H1 (cell line): ENCODE data around the gene AGPAT3. TPM values are rescaled to one million over a fixed set of nuclear protein-coding genes. Genes with fewer than 3 reads are reported as not detected.

ENCODE experiments used
- CTCF ChIA-PET: fragments of 300-600 bp; sonication (Branson Sonifier 250); formaldehyde crosslinking; loops from one replicate; lab custom pipeline; 2021; ENCODE audit not compliant: partially characterized antibody; lab: Charles Lee
- POLR2A ChIA-PET: fragments of 300-600 bp; sonication (Branson Sonifier 250); formaldehyde crosslinking; loops from one replicate; lab custom pipeline; 2021; ENCODE audit warnings: inconsistent platforms; ENCODE audit not compliant: partially characterized antibody; lab: Charles Lee
- DNase-seq, 2 experiments: peaks; one replicate each; pipeline versions ENCODE4 v3.0.0 to v3.0.0-alpha.2; 2010 to 2022; ENCODE audit warnings: low spot score in 2 of 2, low read depth in 1 of 2, mixed read lengths in 1 of 2
- FAIRE-seq: peaks from 2 replicates; lab custom pipeline; 2011; peaks lifted over from hg19 to GRCh38; lab: Jason Lieb, UNC
- H2AFZ ChIP-seq: 2 replicates; pipeline ENCODE4 v1.8.1; 2012; ENCODE audit warnings: low read length, inconsistent platforms
- H2AK5ac ChIP-seq: 2 replicates; pipeline ENCODE4 v1.6.1; 2013; ENCODE audit warnings: low read depth, low read length
- H2BK120ac ChIP-seq: replicated peaks from 2 replicates; pipeline ENCODE3; 2013; ENCODE audit warnings: low read depth, low read length, inconsistent platforms
- H2BK12ac ChIP-seq: 2 replicates; pipeline ENCODE4 v1.6.1; 2013; ENCODE audit warnings: low read depth, low read length
- H2BK15ac ChIP-seq: 2 replicates; pipeline ENCODE4 v1.6.1; 2013; ENCODE audit warnings: low read length
- H2BK20ac ChIP-seq: 2 replicates; pipeline ENCODE4 v1.6.1; 2013; ENCODE audit warnings: low read length
- H2BK5ac ChIP-seq: 2 replicates; pipeline ENCODE4 v1.6.1; 2013; ENCODE audit warnings: low read depth, low read length
- H3K14ac ChIP-seq: 2 replicates; pipeline ENCODE4 v1.6.1; 2013; ENCODE audit warnings: inconsistent platforms; ENCODE audit not compliant: insufficient read length
- H3K18ac ChIP-seq: 2 replicates; pipeline ENCODE4 v1.6.1; 2013; ENCODE audit warnings: low read length; ENCODE audit errors: extremely low read depth
- H3K23ac ChIP-seq: 2 replicates; pipeline ENCODE4 v1.6.1; 2013; ENCODE audit warnings: inconsistent platforms; ENCODE audit not compliant: insufficient read length
- H3K23me2 ChIP-seq: 2 replicates; pipeline ENCODE4 v1.6.1; 2013; ENCODE audit warnings: low read depth, low read length
- H3K27ac ChIP-seq: 2 replicates; pipeline ENCODE4 v1.6.1; 2011; ENCODE audit warnings: low read depth, low read length, inconsistent platforms
- H3K27me3 ChIP-seq, 4 experiments: replicated peaks in 1 of 4; 1 replicate in 1 of 4; 2 replicates in 3 of 4; pipeline versions ENCODE4 v1.6.1 to v1.8.1; 2011 to 2013; ENCODE audit warnings: low read length in 3 of 4, mild to moderate bottlenecking in 3 of 4, inconsistent platforms in 2 of 4, mixed read lengths in 2 of 4, moderate library complexity in 1 of 4; ENCODE audit not compliant: control insufficient read depth in 3 of 4, insufficient read depth in 3 of 4; ENCODE audit errors: extremely low read depth in 1 of 4
- H3K36me3 ChIP-seq, 4 experiments: 2 replicates each; pipeline versions ENCODE4 v1.6.1 to v1.8.1; 2011 to 2013; ENCODE audit warnings: mild to moderate bottlenecking in 4 of 4, low read length in 3 of 4, moderate library complexity in 2 of 4, control low read depth in 1 of 4, inconsistent platforms in 1 of 4; ENCODE audit not compliant: insufficient read depth in 4 of 4, control insufficient read depth in 2 of 4
- H3K4ac ChIP-seq: replicated peaks from 2 replicates; pipeline ENCODE3; 2013; ENCODE audit warnings: low read length, low read depth, mixed read lengths, inconsistent platforms; ENCODE audit not compliant: insufficient read length
- H3K4me1 ChIP-seq, 4 experiments: replicated peaks in 1 of 4; 1 replicate in 1 of 4; 2 replicates in 3 of 4; pipeline versions ENCODE4 v1.6.1 to v1.8.1; 2011 to 2013; ENCODE audit warnings: low read length in 3 of 4, inconsistent platforms in 2 of 4, mixed read lengths in 1 of 4; ENCODE audit not compliant: insufficient read depth in 4 of 4, control insufficient read depth in 3 of 4
- H3K4me2 ChIP-seq, 2 experiments: 2 replicates each; pipeline versions ENCODE4 v1.6.1 to v1.8.1; 2011 to 2013; ENCODE audit warnings: low read depth in 2 of 2, low read length in 2 of 2, control low read depth in 1 of 2, inconsistent platforms in 1 of 2, mild to moderate bottlenecking in 1 of 2; ENCODE audit not compliant: insufficient read depth in 1 of 2
- H3K4me3 ChIP-seq, 4 experiments: fragments of 200-600, 300-600 bp in 1 of 4; sonication (generic), shearing (Covaris generic), sonication (Bioruptor Twin) in 1 of 4; 2 replicates each; pipeline versions ENCODE4 v1.5.1 to v1.8.1; 2011 to 2016; ENCODE audit warnings: low read length in 4 of 4, low read depth in 3 of 4, control low read depth in 2 of 4, inconsistent platforms in 2 of 4, mild to moderate bottlenecking in 2 of 4, mixed read lengths in 1 of 4, moderate library complexity in 1 of 4; ENCODE audit not compliant: insufficient read depth in 2 of 4; ENCODE audit errors: extremely low read depth in 1 of 4
- H3K56ac ChIP-seq: replicated peaks from 2 replicates; pipeline ENCODE3; 2013; ENCODE audit warnings: low read depth, mild to moderate bottlenecking, mixed read lengths, low read length, inconsistent platforms; ENCODE audit not compliant: insufficient read length
- H3K79me1 ChIP-seq: 2 replicates; pipeline ENCODE4 v1.6.1; 2013; ENCODE audit warnings: low read depth, low read length, control low read depth
- H3K79me2 ChIP-seq, 2 experiments: 2 replicates each; pipeline versions ENCODE4 v1.6.1 to v1.8.1; 2012 to 2013; ENCODE audit warnings: low read length in 2 of 2, mild to moderate bottlenecking in 2 of 2, inconsistent platforms in 1 of 2; ENCODE audit not compliant: insufficient read depth in 2 of 2, control insufficient read depth in 1 of 2
- H3K9ac ChIP-seq, 4 experiments: replicated peaks in 1 of 4; 1 replicate in 1 of 4; 2 replicates in 3 of 4; pipeline versions ENCODE4 v1.6.1 to v1.8.1; 2011 to 2013; ENCODE audit warnings: low read depth in 3 of 4, low read length in 3 of 4, control low read depth in 2 of 4, mild to moderate bottlenecking in 2 of 4, moderate library complexity in 2 of 4, inconsistent platforms in 1 of 4; ENCODE audit errors: extremely low read depth in 1 of 4
- H3K9me3 ChIP-seq, 2 experiments: 2 replicates each; pipeline versions ENCODE4 v1.6.1 to v1.8.1; 2012 to 2013; ENCODE audit warnings: mild to moderate bottlenecking in 2 of 2, moderate library complexity in 2 of 2, control low read depth in 1 of 2, inconsistent platforms in 1 of 2, low read depth in 1 of 2, low read length in 1 of 2, mixed read lengths in 1 of 2; ENCODE audit not compliant: insufficient read depth in 2 of 2
- H4K20me1 ChIP-seq, 2 experiments: replicated peaks in 1 of 2; 2 replicates each; pipeline versions ENCODE3 to v1.8.1; 2011 to 2013; ENCODE audit warnings: inconsistent platforms in 2 of 2, low read length in 2 of 2, mild to moderate bottlenecking in 1 of 2; ENCODE audit not compliant: insufficient read depth in 2 of 2, control insufficient read depth in 1 of 2
- H4K5ac ChIP-seq: 2 replicates; pipeline ENCODE4 v1.6.1; 2013; ENCODE audit warnings: low read length, low read depth, mixed read lengths, inconsistent platforms; ENCODE audit not compliant: insufficient read length
- H4K8ac ChIP-seq: 2 replicates; pipeline ENCODE4 v1.8.0; 2013; ENCODE audit warnings: mild to moderate bottlenecking, moderate library complexity, low read length, inconsistent platforms; ENCODE audit not compliant: insufficient read depth; ENCODE audit errors: extremely low read depth
- H4K91ac ChIP-seq: replicated peaks from 2 replicates; pipeline ENCODE3; 2013; ENCODE audit warnings: low read length, mixed read lengths, inconsistent platforms; ENCODE audit not compliant: insufficient read length
- BRCA1 ChIP-seq: IDR thresholded peaks from 2 replicates; pipeline ENCODE4 v1.6.1; 2012; ENCODE audit warnings: low read depth, low read length, improper control_type of control experiment
- CREB1 ChIP-seq: IDR thresholded peaks from 2 replicates; pipeline ENCODE4 v1.6.1; 2012; ENCODE audit warnings: inconsistent platforms
- CTCF ChIP-seq, 3 experiments: IDR thresholded peaks; 1 replicate in 2 of 3; 2 replicates in 1 of 3; pipeline versions ENCODE4 v1.5.1 to v1.6.1; 2011; ENCODE audit warnings: low read length in 3 of 3, mild to moderate bottlenecking in 3 of 3, inconsistent platforms in 2 of 3, low read depth in 1 of 3, moderate library complexity in 1 of 3; ENCODE audit not compliant: insufficient read depth in 1 of 3; ENCODE audit errors: control extremely low read depth in 1 of 3
- GABPA ChIP-seq: IDR thresholded peaks from 2 replicates; pipeline ENCODE4 v1.6.1; 2011; ENCODE audit warnings: mild to moderate bottlenecking, low read length, moderate library complexity, borderline replicate concordance; ENCODE audit not compliant: insufficient read depth
- KDM1A ChIP-seq: fragments of 200-600, 300-600 bp; sonication (generic); IDR thresholded peaks from 2 replicates; pipeline ENCODE4 v1.7.1; 2016; ENCODE audit warnings: mild to moderate bottlenecking, low read length, borderline replicate concordance
- POU5F1 ChIP-seq: IDR thresholded peaks from 2 replicates; pipeline ENCODE4 v1.6.1; 2011; ENCODE audit warnings: low read depth, mild to moderate bottlenecking, low read length, moderate library complexity
- RNF2 ChIP-seq: fragments of 200-900, 300-1000 bp; sonication (generic); IDR thresholded peaks from 2 replicates; pipeline ENCODE4 v1.7.1; 2016; ENCODE audit warnings: borderline replicate concordance, low read depth, mild to moderate bottlenecking, antibody characterized with exemption, low read length; ENCODE audit not compliant: poor library complexity, severe bottlenecking; ENCODE audit errors: missing control alignments
- SP1 ChIP-seq: IDR thresholded peaks from 2 replicates; pipeline ENCODE4 v1.6.1; 2011; ENCODE audit warnings: low read depth, low read length
- SRF ChIP-seq: IDR thresholded peaks from 2 replicates; pipeline ENCODE4 v1.6.1; 2011; ENCODE audit warnings: mild to moderate bottlenecking, low read depth, low read length, moderate library complexity
- TBP ChIP-seq: IDR thresholded peaks from 2 replicates; pipeline ENCODE4 v1.6.1; 2011; ENCODE audit warnings: low read depth, low read length, improper control_type of control experiment
- ZNF274 ChIP-seq: IDR thresholded peaks from 2 replicates; pipeline ENCODE4 v1.7.0; 2012; ENCODE audit warnings: low read length, borderline replicate concordance; ENCODE audit errors: extremely low read depth
- WGBS, 2 experiments: shearing (Covaris generic) in 1 of 2; methylation state at CpG; one replicate each; pipeline versions ENCODE4 v1.1.6 to v1.1.7; 2013 to 2015; ENCODE audit warnings: low lambda C conversion rate in 2 of 2, mixed read lengths in 2 of 2, inconsistent platforms in 1 of 2, low coverage in 1 of 2, missing lambda C conversion rate in 1 of 2; ENCODE audit not compliant: insufficient replicate concordance in 2 of 2, insufficient coverage in 1 of 2, insufficient read length in 1 of 2; ENCODE audit errors: extremely low coverage in 1 of 2, missing lambda C conversion rate in 1 of 2; 5-methylcytosine and 5-hydroxymethylcytosine counted together
- polyA plus RNA-seq, 7 experiments: library from polyadenylated mRNA; depleted of rRNA in 3 of 7; stranded (reverse) in 5 of 7; unstranded in 2 of 7; fragments of >200 nt in 5 of 7; fragments of 200-250 nt in 2 of 7; gene quantifications; 1 replicate in 5 of 7; 2 replicates in 1 of 7; 4 replicates in 1 of 7; pipeline versions ENCODE4 v1.2.1 to v1.2.3, GENCODE V29; 2011 to 2013; ENCODE audit warnings: missing spikeins in 2 of 7, mixed read lengths in 2 of 7
- total RNA-seq: library from RNA; stranded (reverse); fragmentation: NEBNext Ultra II Directional; extraction: Animal tissue kit (Norgen Biotek cat#: 25700); gene quantifications from 2 replicates; pipeline ENCODE4 v1.2.1, GENCODE V29; 2021

AGPAT3 gene
- total and polyA plus RNA-seq, 2 of the 8 experiments (the other 6 are each of a cell fraction or from before 2014, with no cell fraction given), result 5.8 to 7.3 TPM

- peaks cover 14% of the 10 kb centered on the region; the same call in 1 of the 2 replicates for H3K23me2 ChIP-seq
- WGBS, 2 experiments, result 94% methylated on average over 24 of the region's 24 CpGs; no CpG with 5 or more reads in 1 of the 2 experiments
- no peak overlapping the region for H3K4ac ChIP-seq
- ChIA-PET CTCF (interaction anchor here (1.4 kb wide), 1 partner anchor 14 kb away, joined by 5 read pairs; no protein-coding TSS in a partner anchor), POLR2A (no interaction called here)
- H3K4me2 ChIP-seq, result no peak overlapping the region
- no peaks in the 10 kb centered on the region; a peak in 1 of 7 replicates for H3K27me3 ChIP-seq
- no peaks in the 10 kb centered on the region for H3K79me2 ChIP-seq
- no peak overlapping the region; a peak in 1 of 7 replicates for H3K9ac ChIP-seq
- no peak overlapping the region for H2BK120ac ChIP-seq
- H2AK5ac ChIP-seq, result no peak overlapping the region
- no peak overlapping the region for H2BK12ac ChIP-seq
- no peak overlapping the region for H2BK20ac ChIP-seq
- no peak overlapping the region for H2BK15ac ChIP-seq
- no peak for DNase-seq
- H3K18ac ChIP-seq, result no peak overlapping the region
- no peaks in the 10 kb centered on the region for H3K36me3 ChIP-seq
- H3K4me1 ChIP-seq, result peaks cover 0 to 8% (median 2%) of the 10 kb centered on the region in 4 experiments; a peak in 4 of 7 replicates
- H2AFZ ChIP-seq, result no peak overlapping the region
- H3K9me3 ChIP-seq, result no peaks in the 10 kb centered on the region
- no peak overlapping the region for H4K5ac ChIP-seq
- H3K4me3 ChIP-seq, result no peak overlapping the region
- H3K56ac ChIP-seq, result no peak overlapping the region
- no peak overlapping the region for H2BK5ac ChIP-seq
- no peak overlapping the region; the same call in 1 of the 2 replicates for H4K8ac ChIP-seq
- no peak for FAIRE-seq
- no peaks in the 10 kb centered on the region; the same call in none of the 2 replicates for H3K79me1 ChIP-seq
- H4K20me1 ChIP-seq, result peaks cover 0 to 14% of the 10 kb centered on the region in 2 experiments
- H3K27ac ChIP-seq, result no peak overlapping the region
- no peak overlapping the region for H3K23ac ChIP-seq
- H3K14ac ChIP-seq, result no peak overlapping the region
- no peak overlapping the region for H4K91ac ChIP-seq
- TF ChIP-seq GABPA, result no peak
- TF ChIP-seq TBP, result no peak
- no peak for TF ChIP-seq CREB1
- no peak for TF ChIP-seq ZNF274
- TF ChIP-seq POU5F1, result no peak
- TF ChIP-seq RNF2, result no peak
- TF ChIP-seq SP1, result no peak
- no peak for TF ChIP-seq BRCA1
- TF ChIP-seq CTCF (IDR thresholded peaks at IDR 0.05; ENCODE audit: control extremely low read depth in 1 of 3, insufficient read depth in 1 of 3, low read depth in 1 of 3, low read length in 3 of 3), result no peak
- no peak for TF ChIP-seq KDM1A
- no peak for TF ChIP-seq SRF
Observed at GRCh38 chr21:43961382-43961909, 96.4 kb downstream of the AGPAT3 start.
